A673 (cell line): ENCODE measurements around the gene APBB3.

Experiments
- CTCF ChIP-seq: fragments of 300-800, 200-600 bp; sonication (generic); conservative IDR thresholded peaks from 2 replicates; pipeline ENCODE4 v1.5.1; 2017; ENCODE audit warnings: low read depth, mild to moderate bottlenecking, antibody characterized with exemption, low read length, moderate library complexity, mixed read lengths
- EZH2 ChIP-seq: fragments of 200-600 bp; sonication (generic); IDR thresholded peaks from 2 replicates; pipeline ENCODE4 v1.6.1; 2017; ENCODE audit warnings: borderline replicate concordance, low read depth, mild to moderate bottlenecking, mixed read lengths, antibody characterized with exemption, low read length; ENCODE audit not compliant: poor library complexity, severe bottlenecking

- TF ChIP-seq CTCF (no peak), EZH2 (no peak)
Observed at GRCh38 chr5:140608722-140609121, 44.3 kb upstream of the APBB3 start.
